Stimulated activated CD4-positive, alpha-beta T cell treated with anti-CD3 and anti-CD28 coated beads, Interleukin-4, amount 100 ng/mL, for 24 hours (primary cell): ENCODE measurements around the gene RASGRP2.
A peak's percentile ranks its signal among the peaks of the same experiment; 100 is the strongest.

Source experiments
- DNase-seq: peaks from one replicate; pipeline ENCODE4 v3.0.0-alpha.2; 2020

Gene RASGRP2

DNA sequence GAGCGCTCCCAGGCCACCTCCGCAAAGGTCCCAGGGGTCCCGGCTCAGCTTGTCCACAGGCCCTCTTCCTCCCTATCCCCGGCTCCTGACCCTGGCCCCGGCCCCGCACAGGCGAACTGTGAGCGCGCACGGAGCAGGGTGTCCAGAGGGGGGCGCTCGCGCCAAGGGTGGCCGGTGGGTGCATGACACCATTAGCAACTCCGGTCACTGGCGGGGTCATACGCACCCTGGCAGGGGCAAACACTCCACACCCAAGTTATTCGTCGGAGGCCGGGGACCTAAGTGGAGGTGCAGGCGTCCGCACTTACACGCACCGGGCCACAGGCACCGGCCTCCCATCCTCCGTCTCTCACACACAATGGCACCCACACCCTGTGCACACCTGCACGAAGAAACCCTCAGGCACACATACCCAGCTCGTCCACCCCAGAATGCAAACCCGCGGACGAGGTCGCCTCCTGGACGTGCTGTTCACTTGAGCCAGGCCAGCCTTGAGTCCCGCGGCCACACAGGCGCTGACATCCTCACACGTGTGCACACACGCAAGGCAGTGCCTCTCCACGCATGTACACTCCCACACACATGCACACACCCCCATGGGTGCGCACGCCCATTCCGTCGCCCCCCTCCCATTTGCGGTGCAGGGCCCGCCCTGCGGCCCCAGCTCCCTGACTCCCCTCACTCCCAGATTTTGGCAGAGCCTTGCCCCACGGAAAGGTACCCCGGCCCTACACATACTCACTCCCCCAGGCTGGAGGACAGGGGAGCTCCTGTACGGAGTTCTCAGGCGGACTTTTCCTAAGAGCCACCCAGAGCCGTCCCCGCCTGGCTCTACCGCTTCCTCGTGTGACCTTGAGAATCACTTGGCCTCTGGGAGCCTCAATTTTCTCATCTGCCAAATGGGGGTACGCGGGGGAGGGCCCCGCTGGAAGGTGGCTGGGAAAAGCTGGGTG, at the start of gene RASGRP2:
RASGRP2 (minus strand) TSS at position 552 of the 953 bp plus-strand sequence. CDS start 1,276 bp downstream, outside the sequence.
- peak; percentile 78 for DNase-seq

DNA sequence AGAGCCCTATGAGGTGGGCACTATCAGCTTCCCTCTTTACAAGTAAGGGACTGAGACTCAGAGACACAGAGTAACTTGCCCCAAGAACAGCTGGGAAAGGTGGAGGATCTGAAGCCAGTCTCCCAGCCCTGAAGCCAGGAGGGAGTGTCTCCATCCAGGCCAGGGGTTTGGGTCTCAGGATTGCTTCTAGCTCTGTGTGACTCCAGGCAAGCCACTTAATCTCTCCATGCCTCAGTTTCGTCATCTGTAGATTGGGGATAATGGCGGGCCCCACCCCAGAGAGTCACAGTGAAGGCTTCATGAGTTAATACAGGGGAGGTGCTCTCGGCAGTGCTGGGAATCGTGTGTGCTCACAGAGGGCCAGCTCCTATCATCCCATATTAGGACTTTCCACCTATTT, 48.5 kb upstream of the RASGRP2 start:
- no peak for DNase-seq

- DNase-seq, result no peak
These were observed 47.9 kb upstream of the RASGRP2 start for GRCh38 chr11:64791781-64792291.

- no peak for DNase-seq
These were observed 46.5 kb upstream of the RASGRP2 start for GRCh38 chr11:64790205-64791095.

DNA sequence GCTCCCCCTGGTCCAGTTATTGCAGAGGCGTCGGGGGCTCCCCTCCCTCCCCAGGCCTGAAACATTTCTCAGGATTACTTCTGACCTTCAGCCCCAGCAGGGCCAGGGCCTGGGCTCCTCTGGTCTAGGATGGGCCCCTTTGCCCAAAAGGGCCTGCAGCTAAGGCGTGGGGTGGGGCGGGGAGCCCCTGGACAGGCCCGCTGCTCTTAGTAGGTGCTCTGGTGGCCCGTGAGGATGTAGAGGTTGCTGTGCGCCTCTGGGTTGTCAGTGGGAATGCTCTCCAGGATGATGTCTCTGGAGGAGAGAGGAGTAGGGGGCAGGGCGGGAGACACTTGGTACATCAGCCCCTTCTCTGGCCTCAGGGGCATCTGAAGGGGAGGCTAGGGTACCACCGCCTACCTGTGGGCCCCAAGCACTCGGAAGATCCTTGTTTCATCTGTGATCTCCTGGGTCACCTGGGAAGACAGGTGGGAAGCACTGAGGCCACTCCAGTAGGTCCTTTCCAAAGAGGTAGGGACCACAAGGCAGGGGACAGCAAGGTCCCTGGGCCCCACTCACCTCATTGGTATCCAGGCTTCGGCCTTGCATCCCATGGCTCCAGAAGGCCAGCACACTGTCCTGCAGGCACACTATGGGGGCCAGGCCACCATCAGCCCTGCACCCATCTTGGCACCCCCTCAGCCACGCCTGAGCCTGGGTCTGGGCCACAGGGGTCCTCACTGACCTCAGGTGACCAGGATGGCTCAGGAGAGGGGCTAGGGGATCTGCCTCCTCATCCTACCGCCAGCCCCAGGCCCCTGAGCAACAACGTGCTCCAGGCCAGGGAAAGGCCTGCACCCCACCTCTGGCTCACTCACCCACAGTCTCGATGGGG, 45.6 kb upstream of the RASGRP2 start:
- DNase-seq, result no peak

- no peak for DNase-seq
These were observed 44.6 kb upstream of the RASGRP2 start for GRCh38 chr11:64788321-64789215.

GRCh38 chr11:64787526-64788320, 43.8 kb upstream of the RASGRP2 start:
- DNase-seq, result peak; percentile 66

GRCh38 chr11:64786308-64786707, 42.4 kb upstream of the RASGRP2 start:
- DNase-seq, result no peak

GRCh38 chr11:64784813-64785581, 41.1 kb upstream of the RASGRP2 start:
- DNase-seq, result no peak

GRCh38 chr11:64778473-64779298, 34.7 kb upstream of the RASGRP2 start, which contains the start of gene SF1:
Gene SF1, minus strand, starts transcription at chr11:64778542. Its CDS starts 150 bp downstream, at chr11:64778392.
- DNase-seq, result peak; percentile 99

- no peak for DNase-seq
These were observed 34.2 kb upstream of the RASGRP2 start for GRCh38 chr11:64778223-64778472.

DNA sequence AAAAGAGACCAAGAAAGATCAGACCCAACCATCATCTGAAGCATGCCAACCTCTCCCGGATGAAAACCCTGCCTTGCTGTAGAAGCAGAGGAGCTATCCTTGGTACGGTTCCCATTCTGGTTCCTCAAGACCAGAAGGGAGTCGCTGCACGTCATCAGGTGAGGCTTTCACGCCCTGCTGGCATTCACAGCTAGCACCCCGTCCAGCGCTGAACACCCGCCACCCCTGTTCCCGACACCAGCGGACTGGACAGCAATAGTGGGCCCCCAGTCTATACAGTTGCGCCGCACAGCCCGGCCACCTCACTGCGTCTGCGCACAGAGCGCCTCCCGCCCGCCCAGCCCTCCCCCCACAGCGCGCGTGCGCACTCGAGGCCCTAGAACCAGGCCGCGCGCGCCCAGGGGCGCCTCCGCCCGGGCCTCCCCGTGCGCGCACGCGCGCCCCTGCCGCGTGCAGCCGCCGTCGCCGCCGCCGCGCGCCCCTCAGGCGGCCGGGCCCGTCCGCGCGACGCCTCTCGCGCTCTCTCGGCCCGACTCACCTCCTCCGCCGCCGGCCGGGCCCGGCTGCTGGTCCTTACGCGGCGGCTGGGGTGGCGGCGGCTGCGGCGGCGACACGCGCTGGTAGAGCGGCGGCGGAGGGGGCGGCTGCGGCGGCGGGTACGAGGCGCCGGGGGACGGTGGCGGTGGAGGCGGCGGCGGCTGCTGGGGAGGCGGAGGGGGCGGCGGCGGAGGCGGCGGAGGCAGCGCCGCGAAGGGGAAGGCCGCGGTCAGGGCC, 33.7 kb upstream of the RASGRP2 start:
- DNase-seq, result peak; percentile 81

DNA sequence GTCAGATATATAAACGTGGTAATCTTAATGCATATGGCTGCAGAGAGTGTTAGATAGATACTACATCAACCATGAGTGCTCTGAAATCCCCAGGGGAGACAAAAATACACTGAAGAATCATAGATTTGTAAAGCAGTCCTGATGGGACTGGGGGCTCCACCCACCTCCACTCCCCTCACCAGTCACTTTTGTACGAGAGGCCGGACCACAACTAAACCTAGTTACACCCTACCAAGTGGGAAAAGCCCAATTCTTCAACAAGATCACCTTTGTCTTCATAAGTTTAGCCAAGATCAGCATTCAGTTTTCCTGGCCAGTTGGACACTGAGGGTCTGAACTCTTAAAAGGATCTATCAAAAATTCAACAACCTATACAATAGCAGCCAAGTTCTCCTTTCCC, 32.9 kb upstream of the RASGRP2 start:
- DNase-seq, result no peak

DNA sequence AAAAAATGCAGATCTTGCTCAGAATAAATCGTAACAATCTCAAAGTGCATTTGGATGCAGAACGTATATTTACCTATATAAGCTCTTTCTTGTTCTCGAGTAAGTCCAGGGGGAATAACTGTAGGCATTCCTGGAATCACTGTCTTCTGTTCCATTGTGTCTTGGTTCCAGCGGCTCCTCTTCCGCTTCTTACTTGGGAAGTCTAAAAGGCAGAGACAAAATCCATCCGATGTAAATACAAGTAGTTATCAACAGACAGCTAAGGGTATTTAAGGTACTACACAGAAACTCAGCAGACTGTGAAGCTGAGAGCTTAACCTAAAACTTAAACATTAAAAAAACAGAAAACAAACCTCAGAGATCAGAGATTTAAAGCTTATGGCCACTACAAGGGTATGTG, 32.5 kb upstream of the RASGRP2 start:
- no peak for DNase-seq

- DNase-seq, result no peak
These were observed 30.2 kb upstream of the RASGRP2 start for GRCh38 chr11:64774144-64774543.

- no peak for DNase-seq
These were observed 28.5 kb upstream of the RASGRP2 start for GRCh38 chr11:64772303-64773018.

GRCh38 chr11:64771861-64772260, 27.9 kb upstream of the RASGRP2 start:
- no peak for DNase-seq
